ENCODE data around the gene BCDIN3D. TPM values are rescaled to one million over a fixed set of nuclear protein-coding genes. Genes with fewer than 3 reads are reported as not detected.
A peak's percentile ranks its signal among the peaks of the same experiment; 100 is the strongest.
"Not testable (repeated sequence)": the region's sequence is repeated elsewhere in the genome, so short reads cannot be mapped to it uniquely, and the experiment has no call there.

BCDIN3D gene
- total RNA-seq, 1 experiment from 2014 or later = 5.8 TPM

- H4K20me1 ChIP-seq (ENCODE audit: insufficient read depth, low read depth, low read length) = no peaks in the 10 kb centered on the region
- no peaks in the 10 kb centered on the region for H3K27me3 ChIP-seq (ENCODE audit: low read length)
- H3K27ac ChIP-seq (ENCODE audit: low read length) = peak overlapping the region; percentile 95
- H3K4me2 ChIP-seq (ENCODE audit: low read depth, low read length, poor library complexity, severe bottlenecking) = peak overlapping the region; percentile 36
- no peaks in the 10 kb centered on the region for H3K9me3 ChIP-seq (ENCODE audit: low read length)
- no peaks in the 10 kb centered on the region for H3K36me3 ChIP-seq (ENCODE audit: insufficient read depth, low read length)
- H3K4me1 ChIP-seq (ENCODE audit: low read length) = peaks cover 61% of the 10 kb centered on the region
- peak overlapping the region; percentile 43 for H3K9ac ChIP-seq (ENCODE audit: low read length)
- no peaks in the 10 kb centered on the region for H3K79me2 ChIP-seq (ENCODE audit: low read length)
- H2AFZ ChIP-seq (ENCODE audit: low read length) = no peak overlapping the region
- DNase-seq = no peak
- H3K9me2 ChIP-seq (replicated peaks; ENCODE audit: insufficient read depth, low read length) = no peaks in the 10 kb centered on the region
- no peak overlapping the region for H3K4me3 ChIP-seq (ENCODE audit: low read length)
Observed at GRCh38 chr12:49867570-49868341, 24.9 kb upstream of the BCDIN3D start.

- Histone ChIP-seq H3K4me2 (ENCODE audit: low read depth, low read length, poor library complexity, severe bottlenecking) (peak overlapping the region; percentile 36), H3K9ac (ENCODE audit: low read length) (peak overlapping the region; percentile 43; the same call in 1 of the 2 replicates), H2AFZ (ENCODE audit: low read length) (peak overlapping the region; percentile 19; the same call in 1 of the 2 replicates), H3K36me3 (ENCODE audit: insufficient read depth, low read length) (no peaks in the 10 kb centered on the region), H3K9me3 (ENCODE audit: low read length) (no peaks in the 10 kb centered on the region), H3K27ac (ENCODE audit: low read length) (peak overlapping the region; percentile 95), H3K4me3 (ENCODE audit: low read length) (no peak overlapping the region), H3K9me2 (replicated peaks; ENCODE audit: insufficient read depth, low read length) (no peaks in the 10 kb centered on the region), H4K20me1 (ENCODE audit: insufficient read depth, low read depth, low read length) (no peaks in the 10 kb centered on the region), H3K27me3 (ENCODE audit: low read length) (no peaks in the 10 kb centered on the region), H3K79me2 (ENCODE audit: low read length) (no peaks in the 10 kb centered on the region), H3K4me1 (ENCODE audit: low read length) (peaks cover 54% of the 10 kb centered on the region)
- peak; percentile 94 for DNase-seq
Observed at GRCh38 chr12:49866859-49867569, 24.1 kb upstream of the BCDIN3D start.

GRCh38 chr12:49865782-49866135 lies 22.9 kb upstream of the BCDIN3D start:
- Histone ChIP-seq H3K9ac (ENCODE audit: low read length) (no peak overlapping the region), H3K4me2 (ENCODE audit: low read depth, low read length, poor library complexity, severe bottlenecking) (no peak overlapping the region), H3K4me1 (ENCODE audit: low read length) (peaks cover 41% of the 10 kb centered on the region), H4K20me1 (ENCODE audit: insufficient read depth, low read depth, low read length) (no peaks in the 10 kb centered on the region), H2AFZ (ENCODE audit: low read length) (no peak overlapping the region), H3K9me2 (replicated peaks; ENCODE audit: insufficient read depth, low read length) (no peaks in the 10 kb centered on the region), H3K4me3 (ENCODE audit: low read length) (no peak overlapping the region), H3K79me2 (ENCODE audit: low read length) (no peaks in the 10 kb centered on the region), H3K36me3 (ENCODE audit: insufficient read depth, low read length) (no peaks in the 10 kb centered on the region), H3K27me3 (ENCODE audit: low read length) (no peaks in the 10 kb centered on the region), H3K9me3 (ENCODE audit: low read length) (no peaks in the 10 kb centered on the region), H3K27ac (ENCODE audit: low read length) (no peak overlapping the region)
- DNase-seq = no peak

- no peak overlapping the region for H3K4me3 ChIP-seq (ENCODE audit: low read length)
- peaks cover 36% of the 10 kb centered on the region for H3K4me1 ChIP-seq (ENCODE audit: low read length)
- no peak overlapping the region for H2AFZ ChIP-seq (ENCODE audit: low read length)
- H3K36me3 ChIP-seq (ENCODE audit: insufficient read depth, low read length) = no peaks in the 10 kb centered on the region
- no peak overlapping the region for H3K9ac ChIP-seq (ENCODE audit: low read length)
- no peaks in the 10 kb centered on the region for H3K27me3 ChIP-seq (ENCODE audit: low read length)
- H3K4me2 ChIP-seq (ENCODE audit: low read depth, low read length, poor library complexity, severe bottlenecking) = no peak overlapping the region
- no peaks in the 10 kb centered on the region for H4K20me1 ChIP-seq (ENCODE audit: insufficient read depth, low read depth, low read length)
- DNase-seq = peak; percentile 33
- H3K9me3 ChIP-seq (ENCODE audit: low read length) = no peaks in the 10 kb centered on the region
- no peak overlapping the region for H3K27ac ChIP-seq (ENCODE audit: low read length)
- no peaks in the 10 kb centered on the region for H3K79me2 ChIP-seq (ENCODE audit: low read length)
- H3K9me2 ChIP-seq (replicated peaks; ENCODE audit: insufficient read depth, low read length) = no peaks in the 10 kb centered on the region
Observed at GRCh38 chr12:49865109-49865781, 22.3 kb upstream of the BCDIN3D start.

- no peaks in the 10 kb centered on the region for H4K20me1 ChIP-seq (ENCODE audit: insufficient read depth, low read depth, low read length)
- H3K36me3 ChIP-seq (ENCODE audit: insufficient read depth, low read length) = no peaks in the 10 kb centered on the region
- no peaks in the 10 kb centered on the region for H3K9me2 ChIP-seq (replicated peaks; ENCODE audit: insufficient read depth, low read length)
- H3K27ac ChIP-seq (ENCODE audit: low read length) = no peak overlapping the region
- H3K27me3 ChIP-seq (ENCODE audit: low read length) = no peaks in the 10 kb centered on the region
- DNase-seq = no peak
- H2AFZ ChIP-seq (ENCODE audit: low read length) = no peak overlapping the region
- peaks cover 31% of the 10 kb centered on the region for H3K4me1 ChIP-seq (ENCODE audit: low read length)
- no peak overlapping the region for H3K4me3 ChIP-seq (ENCODE audit: low read length)
- no peaks in the 10 kb centered on the region for H3K9me3 ChIP-seq (ENCODE audit: low read length)
- no peak overlapping the region for H3K9ac ChIP-seq (ENCODE audit: low read length)
- H3K4me2 ChIP-seq (ENCODE audit: low read depth, low read length, poor library complexity, severe bottlenecking) = no peak overlapping the region
- no peaks in the 10 kb centered on the region for H3K79me2 ChIP-seq (ENCODE audit: low read length)
Observed at GRCh38 chr12:49864798-49865090, 21.8 kb upstream of the BCDIN3D start.

- no peaks in the 10 kb centered on the region for H4K20me1 ChIP-seq (ENCODE audit: insufficient read depth, low read depth, low read length)
Observed at GRCh38 chr12:49863946-49864797, 21.3 kb upstream of the BCDIN3D start.

GRCh38 chr12:49860921-49861320 lies 18.0 kb upstream of the BCDIN3D start:
- H3K27me3 ChIP-seq (ENCODE audit: low read length); H3K9me3 ChIP-seq (ENCODE audit: low read length); H2AFZ ChIP-seq (ENCODE audit: low read length); H3K79me2 ChIP-seq (ENCODE audit: low read length); H3K4me3 ChIP-seq (ENCODE audit: low read length); H3K9me2 ChIP-seq (replicated peaks; ENCODE audit: insufficient read depth, low read length); H3K4me2 ChIP-seq (ENCODE audit: low read depth, low read length, poor library complexity, severe bottlenecking); H3K4me1 ChIP-seq (ENCODE audit: low read length); H3K36me3 ChIP-seq (ENCODE audit: insufficient read depth, low read length); H3K27ac ChIP-seq (ENCODE audit: low read length); H4K20me1 ChIP-seq (ENCODE audit: insufficient read depth, low read depth, low read length); DNase-seq; H3K9ac ChIP-seq (ENCODE audit: low read length): not testable (repeated sequence)

More at GRCh38 chr12:49863946-49864797, 21.3 kb upstream of the BCDIN3D start:
- DNase-seq = peak; percentile 33
- no peaks in the 10 kb centered on the region for H3K36me3 ChIP-seq (ENCODE audit: insufficient read depth, low read length)
- no peaks in the 10 kb centered on the region for H3K9me2 ChIP-seq (replicated peaks; ENCODE audit: insufficient read depth, low read length)
- H3K9ac ChIP-seq (ENCODE audit: low read length) = no peak overlapping the region
- H3K4me3 ChIP-seq (ENCODE audit: low read length) = no peak overlapping the region
- H2AFZ ChIP-seq (ENCODE audit: low read length) = no peak overlapping the region
- H3K4me2 ChIP-seq (ENCODE audit: low read depth, low read length, poor library complexity, severe bottlenecking) = no peak overlapping the region
- H3K4me1 ChIP-seq (ENCODE audit: low read length) = peaks cover 25% of the 10 kb centered on the region
- no peaks in the 10 kb centered on the region for H3K9me3 ChIP-seq (ENCODE audit: low read length)
- no peak overlapping the region for H3K27ac ChIP-seq (ENCODE audit: low read length)
- H3K79me2 ChIP-seq (ENCODE audit: low read length) = no peaks in the 10 kb centered on the region
- H3K27me3 ChIP-seq (ENCODE audit: low read length) = no peaks in the 10 kb centered on the region

- H3K27ac ChIP-seq (ENCODE audit: low read length); H3K9ac ChIP-seq (ENCODE audit: low read length); H3K4me3 ChIP-seq (ENCODE audit: low read length); H3K36me3 ChIP-seq (ENCODE audit: insufficient read depth, low read length); H3K27me3 ChIP-seq (ENCODE audit: low read length); H3K4me2 ChIP-seq (ENCODE audit: low read depth, low read length, poor library complexity, severe bottlenecking); H2AFZ ChIP-seq (ENCODE audit: low read length); H4K20me1 ChIP-seq (ENCODE audit: insufficient read depth, low read depth, low read length); DNase-seq; H3K9me2 ChIP-seq (replicated peaks; ENCODE audit: insufficient read depth, low read length); H3K4me1 ChIP-seq (ENCODE audit: low read length); H3K79me2 ChIP-seq (ENCODE audit: low read length); H3K9me3 ChIP-seq (ENCODE audit: low read length): not testable (repeated sequence)
Observed at GRCh38 chr12:49855890-49856289, 13.0 kb upstream of the BCDIN3D start.
